GM23338 (cell line): ENCODE results near the gene CEP131. TPM values are rescaled to one million over a fixed set of nuclear protein-coding genes. Genes with fewer than 3 reads are reported as not detected.

Experiments
- ATAC-seq: fragments of 200-7000 bp; cut with Tn5 transposase; 3 replicates; pipeline ENCODE4 v1.9.1; 2020
- DNase-seq: peaks from one replicate; pipeline ENCODE4 v3.0.0-alpha.2; 2015; ENCODE audit warnings: low spot score
- H2AFZ ChIP-seq: fragments of 200-600 bp; sonication (generic); 2 replicates; pipeline ENCODE4 v1.8.0; 2016; ENCODE audit warnings: antibody characterized with exemption, mild to moderate bottlenecking, moderate library complexity
- H3F3A ChIP-seq: fragments of 200-600 bp; sonication (generic); replicated peaks from 2 replicates; pipeline ENCODE4 v1.8.0; 2017; ENCODE audit warnings: antibody characterized with exemption, mixed run types, low read depth
- H3K27ac ChIP-seq: fragments of 200-600 bp; sonication (generic); 2 replicates; pipeline ENCODE4 v1.6.1; 2016; ENCODE audit warnings: low read depth
- H3K27me3 ChIP-seq: fragments of 200-600 bp; sonication (generic); 2 replicates; pipeline ENCODE4 v1.8.0; 2016; ENCODE audit warnings: mild to moderate bottlenecking, mixed run types, moderate library complexity; ENCODE audit not compliant: insufficient read depth
- H3K36me3 ChIP-seq: fragments of 200-600 bp; sonication (generic); 2 replicates; pipeline ENCODE4 v1.8.0; 2016; ENCODE audit warnings: mild to moderate bottlenecking; ENCODE audit not compliant: insufficient read depth
- H3K4me1 ChIP-seq: fragments of 200-600 bp; sonication (generic); 2 replicates; pipeline ENCODE4 v1.8.0; 2016; ENCODE audit warnings: mild to moderate bottlenecking, moderate library complexity; ENCODE audit not compliant: insufficient read depth
- H3K4me2 ChIP-seq: fragments of 200-600 bp; sonication (generic); 2 replicates; pipeline ENCODE4 v1.7.1; 2017; ENCODE audit warnings: mixed run types
- H3K4me3 ChIP-seq: fragments of 200-600 bp; sonication (generic); 2 replicates; pipeline ENCODE4 v1.6.1; 2016; ENCODE audit warnings: mixed run types
- H3K79me2 ChIP-seq: fragments of 200-600 bp; sonication (generic); replicated peaks from 2 replicates; pipeline ENCODE4 v1.8.0; 2017; ENCODE audit warnings: mild to moderate bottlenecking; ENCODE audit not compliant: insufficient read depth
- H3K9me2 ChIP-seq: fragments of 200-600 bp; sonication (generic); 2 replicates; pipeline ENCODE4 v1.8.0; 2017; ENCODE audit not compliant: insufficient read depth
- H4K20me1 ChIP-seq: fragments of 200-600 bp; sonication (generic); replicated peaks from 2 replicates; pipeline ENCODE4 v1.8.0; 2017; ENCODE audit warnings: mild to moderate bottlenecking; ENCODE audit not compliant: insufficient read depth
- H3K27ac Mint-ChIP-seq: 2 replicates; pipeline ENCODE4 v1.8.0; 2020; ENCODE audit warnings: inconsistent platforms, mild to moderate bottlenecking, moderate library complexity, mixed read lengths
- H3K27me3 Mint-ChIP-seq: 3 replicates; pipeline ENCODE4 v1.8.0; 2022; ENCODE audit warnings: low read depth, mild to moderate bottlenecking, moderate library complexity, mixed read lengths, inconsistent platforms; ENCODE audit not compliant: insufficient read depth, poor library complexity
- H3K36me3 Mint-ChIP-seq: 3 replicates; pipeline ENCODE4 v1.8.0; 2021; ENCODE audit warnings: low read depth, mild to moderate bottlenecking, inconsistent platforms, moderate library complexity, mixed read lengths
- H3K4me1 Mint-ChIP-seq: 3 replicates; pipeline ENCODE4 v1.8.0; 2020; ENCODE audit warnings: mild to moderate bottlenecking, inconsistent platforms, mixed read lengths
- H3K4me3 Mint-ChIP-seq: 3 replicates; pipeline ENCODE4 v1.8.0; 2021; ENCODE audit warnings: moderate library complexity, mild to moderate bottlenecking, inconsistent platforms, mixed read lengths
- H3K9me3 Mint-ChIP-seq: 3 replicates; pipeline ENCODE4 v1.8.0; 2020; ENCODE audit warnings: moderate library complexity, mild to moderate bottlenecking, inconsistent platforms, mixed read lengths
- CREB1 ChIP-seq: fragments of 250-450 bp; sonication (Bioruptor Pico); IDR thresholded peaks from 2 replicates; pipeline ENCODE4 v1.5.0; 2020; ENCODE audit warnings: low read depth, mild to moderate bottlenecking, moderate library complexity
- CTCF ChIP-seq, 2 experiments: fragments of 200-600 bp in 1 of 2; sonication (generic) in 1 of 2; conservative IDR thresholded peaks; 2 replicates each; pipeline versions ENCODE4 v1.5.1 to v1.6.1; 2016 to 2017; ENCODE audit warnings: antibody characterized with exemption in 2 of 2, low read depth in 2 of 2, mild to moderate bottlenecking in 2 of 2, moderate library complexity in 1 of 2
- ETS1 ChIP-seq: IDR thresholded peaks from 2 replicates; pipeline ENCODE4 v1.6.1; 2016; ENCODE audit warnings: antibody characterized with exemption
- EZH2 ChIP-seq: fragments of 200-600 bp; sonication (generic); IDR thresholded peaks from one replicate; pipeline ENCODE4 v1.8.0; 2017; ENCODE audit warnings: antibody characterized with exemption, mild to moderate bottlenecking, low read depth; ENCODE audit not compliant: unreplicated experiment
- EZH2phosphoT487 ChIP-seq: fragments of 200-600 bp; sonication (generic); IDR thresholded peaks from one replicate; pipeline ENCODE4 v1.8.1; 2018; ENCODE audit warnings: antibody characterized with exemption; ENCODE audit not compliant: unreplicated experiment
- JUNB ChIP-seq: IDR thresholded peaks from one replicate; pipeline ENCODE4 v1.6.1; 2016; ENCODE audit warnings: antibody characterized with exemption; ENCODE audit not compliant: unreplicated experiment
- NANOG ChIP-seq: IDR thresholded peaks from 2 replicates; pipeline ENCODE4 v1.6.1; 2016; ENCODE audit warnings: antibody characterized with exemption, borderline replicate concordance
- POLR2AphosphoS5 ChIP-seq: IDR thresholded peaks from 2 replicates; pipeline ENCODE4 v1.6.1; 2016; ENCODE audit warnings: antibody characterized with exemption, low read depth
- REST ChIP-seq: IDR thresholded peaks from one replicate; pipeline ENCODE4 v1.6.1; 2018; ENCODE audit warnings: antibody characterized with exemption; ENCODE audit not compliant: unreplicated experiment
- STAT1 ChIP-seq: IDR thresholded peaks from one replicate; pipeline ENCODE4 v1.6.1; 2016; ENCODE audit warnings: antibody characterized with exemption; ENCODE audit not compliant: unreplicated experiment
- ZNF114 ChIP-seq: fragments of 250-450 bp; sonication (Bioruptor Pico); IDR thresholded peaks from 2 replicates; pipeline ENCODE4 v1.5.0; 2020; ENCODE audit warnings: mild to moderate bottlenecking, moderate library complexity
- ZNF331 ChIP-seq: fragments of 250-450 bp; sonication (Bioruptor Pico); IDR thresholded peaks from 2 replicates; pipeline ENCODE4 v1.5.0; 2020; ENCODE audit warnings: low read depth, mild to moderate bottlenecking, moderate library complexity
- ZNF462 ChIP-seq: fragments of 250-450 bp; sonication (Bioruptor Pico); IDR thresholded peaks from 2 replicates; pipeline ENCODE4 v1.5.0; 2020; ENCODE audit warnings: mild to moderate bottlenecking, moderate library complexity
- polyA plus RNA-seq: library from polyadenylated mRNA; unstranded; fragments of >200 nt; fragmentation: Nextera tagmentation; extraction: Ambion mirVana; gene quantifications from 2 replicates; pipeline ENCODE4 v1.2.1, GENCODE V29; 2016
- total RNA-seq: library from RNA; depleted of rRNA; stranded (reverse); fragments of >200 nt; shearing (Covaris generic); gene quantifications from 2 replicates; pipeline ENCODE4 v1.2.3, GENCODE V29; 2014

The CEP131 gene
- total and polyA plus RNA-seq, 2 experiments from 2014 or later, result 26.8 to 35.5 TPM

- Mint-ChIP-seq H3K4me3 (no peak overlapping the region), H3K27me3 (peaks cover 4% of the 10 kb centered on the region), H3K36me3 (no peaks in the 10 kb centered on the region; the same call in 2 of the 3 replicates), H3K9me3 (no peaks in the 10 kb centered on the region; the same call in 2 of the 3 replicates), H3K27ac (no peak overlapping the region), H3K4me1 (no peaks in the 10 kb centered on the region)
- Histone ChIP-seq H4K20me1 (no peaks in the 10 kb centered on the region), H3K27me3 (no peaks in the 10 kb centered on the region), H3K4me1 (no peaks in the 10 kb centered on the region), H2AFZ (no peak overlapping the region), H3K27ac (no peak overlapping the region), H3K79me2 (peaks cover 4% of the 10 kb centered on the region), H3K4me2 (no peak overlapping the region), H3K36me3 (no peaks in the 10 kb centered on the region), H3K4me3 (no peak overlapping the region), H3F3A (no peaks in the 10 kb centered on the region; the same call in 1 of the 2 replicates), H3K9me2 (no peaks in the 10 kb centered on the region)
- DNase-seq, result no peak
- ATAC-seq, result no peak
- TF ChIP-seq NANOG, result no peak
- TF ChIP-seq ZNF331 (CRISPR knock-in tag), result no peak
- no peak for TF ChIP-seq ETS1
- no peak for TF ChIP-seq REST
- TF ChIP-seq ZNF462 (CRISPR knock-in tag), result no peak
- TF ChIP-seq CREB1 (CRISPR knock-in tag), result no peak
- TF ChIP-seq EZH2, result no peak
- no peak for TF ChIP-seq JUNB
- no peak for TF ChIP-seq STAT1
- no peak for TF ChIP-seq CTCF (conservative IDR thresholded peaks at IDR 0.05; ENCODE audit: low read depth in 2 of 2)
- no peak for TF ChIP-seq ZNF114 (CRISPR knock-in tag)
- no peak for TF ChIP-seq EZH2phosphoT487
- TF ChIP-seq POLR2AphosphoS5, result no peak
Measured at GRCh38 chr17:81207610-81208581, 14.9 kb downstream of the CEP131 start.
